Activated CD4-positive, alpha-beta T cell treated with anti-CD3 and anti-CD28 coated beads, Interleukin-2, amount 10 ng/mL, durations not matched to agents 24 days and 14 days (primary cell): ENCODE measurements around the gene GLCE. TPM values are rescaled to one million over a fixed set of nuclear protein-coding genes. Genes with fewer than 3 reads are reported as not detected.
"Not testable (repeated sequence)": the region's sequence is repeated elsewhere in the genome, so short reads cannot be mapped to it uniquely, and the experiment has no call there.

Experiments used
- DNase-seq: peaks from one replicate; pipeline ENCODE4 v3.0.0; 2022
- H3K27ac Mint-ChIP-seq: one replicate; pipeline ENCODE4 v1.8.0; 2022; ENCODE audit warnings: mild to moderate bottlenecking, mixed read lengths
- H3K27me3 Mint-ChIP-seq: one replicate; pipeline ENCODE4 v1.8.0; 2022; ENCODE audit warnings: mixed read lengths
- H3K36me3 Mint-ChIP-seq: one replicate; pipeline ENCODE4 v1.8.0; 2022; ENCODE audit warnings: low read depth, mild to moderate bottlenecking, mixed read lengths
- H3K4me1 Mint-ChIP-seq: one replicate; pipeline ENCODE4 v1.8.0; 2021; ENCODE audit warnings: mixed read lengths
- H3K4me3 Mint-ChIP-seq: one replicate; pipeline ENCODE4 v1.8.0; 2022; ENCODE audit warnings: mild to moderate bottlenecking, moderate library complexity, mixed read lengths
- H3K9me3 Mint-ChIP-seq: one replicate; pipeline ENCODE4 v1.8.0; 2021; ENCODE audit warnings: mixed read lengths
- intact Hi-C: fragments of 100-400 bp; cut with micrococcal nuclease; formaldehyde crosslinking; loops from one replicate; pipeline ENCODE4 v1.15.1; 2023
- total RNA-seq: library from RNA; stranded (reverse); gene quantifications from 2 replicates; pipeline ENCODE4 v1.2.3, GENCODE V29; 2022

The GLCE gene
- total RNA-seq, 1 donor from 2014 or later: 2.5 TPM

DNA sequence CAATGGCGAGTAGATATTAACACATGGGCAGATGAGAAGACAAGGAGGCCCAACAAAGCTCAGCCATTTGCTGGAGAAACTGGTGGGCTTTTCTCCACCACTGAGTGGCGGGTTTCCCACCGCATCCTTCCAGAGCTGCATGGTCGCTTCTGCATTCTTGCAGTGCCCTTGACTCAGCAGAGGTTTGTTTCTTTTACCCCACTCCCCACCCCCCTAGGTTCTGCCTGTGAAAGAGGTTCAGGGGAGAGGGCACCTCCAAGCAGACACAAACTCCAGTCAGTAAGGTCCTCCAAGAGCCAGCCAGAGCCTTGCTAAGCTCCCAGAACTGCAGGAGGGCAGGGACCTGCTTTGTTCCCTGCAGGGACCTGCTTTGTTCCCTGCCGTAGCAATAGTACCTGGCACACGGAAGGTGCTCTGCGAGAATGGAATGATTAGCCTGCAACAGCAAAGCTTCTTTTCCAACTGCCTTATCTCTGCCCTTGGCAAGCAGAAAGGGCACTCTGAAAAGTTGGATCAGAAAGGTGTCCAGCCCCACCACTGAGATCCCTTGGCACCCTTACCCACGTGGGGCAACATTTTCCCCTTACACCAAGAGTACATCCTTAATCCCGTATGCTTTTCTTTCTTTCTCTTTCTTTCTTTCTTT, 139.6 kb downstream of the GLCE start:
- Mint-ChIP-seq H3K27me3 (peaks cover 44% of the 10 kb centered on the region), H3K36me3 (no peaks in the 10 kb centered on the region), H3K4me3 (no peak overlapping the region), H3K4me1 (peaks cover 1% of the 10 kb centered on the region), H3K27ac (no peak overlapping the region), H3K9me3 (no peaks in the 10 kb centered on the region)
- DNase-seq: no peak
- intact Hi-C loops: no loop called here

GRCh38 chr15:69301101-69301500, 140.7 kb downstream of the GLCE start:
- DNase-seq, H3K27ac Mint-ChIP-seq, H3K36me3 Mint-ChIP-seq, H3K4me3 Mint-ChIP-seq, intact Hi-C loops, H3K9me3 Mint-ChIP-seq, H3K4me1 Mint-ChIP-seq: not testable (repeated sequence)
- H3K27me3 Mint-ChIP-seq: peaks cover 43% of the 10 kb centered on the region

- DNase-seq, H3K9me3 Mint-ChIP-seq, H3K27ac Mint-ChIP-seq, intact Hi-C loops, H3K4me3 Mint-ChIP-seq, H3K36me3 Mint-ChIP-seq, H3K4me1 Mint-ChIP-seq: not testable (repeated sequence)
- peaks cover 35% of the 10 kb centered on the region for H3K27me3 Mint-ChIP-seq
Measured at GRCh38 chr15:69302087-69302486, 141.7 kb downstream of the GLCE start.

- Mint-ChIP-seq H3K4me1 (peaks cover 1% of the 10 kb centered on the region), H3K36me3 (no peaks in the 10 kb centered on the region), H3K9me3 (no peaks in the 10 kb centered on the region), H3K27me3 (peaks cover 28% of the 10 kb centered on the region), H3K27ac (no peak overlapping the region), H3K4me3 (no peak overlapping the region)
- no peak for DNase-seq
- intact Hi-C loops: no loop called here
Measured at GRCh38 chr15:69302929-69303328, 142.5 kb downstream of the GLCE start.

DNA sequence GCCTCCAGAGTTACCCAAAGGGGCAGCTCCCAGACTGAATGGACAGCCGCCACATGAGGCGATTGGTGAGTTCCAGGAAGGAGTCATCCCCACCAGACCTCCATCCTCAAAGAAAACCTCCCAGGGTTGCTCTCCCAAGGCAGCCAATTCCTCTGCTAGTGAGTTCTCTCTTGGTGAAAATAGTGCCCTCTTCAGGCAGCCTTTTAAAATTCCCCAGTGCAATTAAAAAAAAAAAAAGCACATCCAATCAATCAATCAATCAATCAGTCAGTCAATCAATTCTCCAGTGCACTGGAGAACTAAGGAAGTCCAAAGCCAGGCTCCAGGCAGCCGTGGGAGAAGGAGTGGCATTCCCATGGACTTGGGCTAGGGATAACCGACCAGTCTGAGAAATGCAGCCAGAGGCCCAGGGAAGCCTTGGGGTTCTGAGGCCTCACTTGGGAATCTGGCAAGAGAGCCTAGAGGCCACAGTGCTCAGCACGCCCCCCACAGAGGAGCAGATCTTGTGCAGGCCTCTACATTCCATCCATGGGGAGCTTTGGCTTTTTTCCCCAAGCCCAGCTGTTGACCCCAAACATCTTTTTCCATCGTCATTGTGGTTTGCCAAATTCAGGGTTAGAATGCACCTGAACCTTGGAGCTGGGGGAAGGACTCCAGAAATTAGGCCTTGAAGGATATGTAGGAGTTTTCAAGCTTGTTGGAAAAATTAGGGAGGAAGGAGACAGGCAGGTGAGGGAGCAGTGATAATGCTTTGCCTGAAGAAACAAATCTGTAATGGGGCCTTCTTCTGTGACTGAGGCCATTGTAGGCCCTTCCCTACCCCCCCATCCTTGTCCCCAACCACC, 143.1 kb downstream of the GLCE start:
- H3K4me1 Mint-ChIP-seq: peaks cover 1% of the 10 kb centered on the region
- peaks cover 25% of the 10 kb centered on the region for H3K27me3 Mint-ChIP-seq
- no peak overlapping the region for H3K4me3 Mint-ChIP-seq
- no peak for DNase-seq
- H3K27ac Mint-ChIP-seq: no peak overlapping the region
- intact Hi-C loops: no loop called here
- no peaks in the 10 kb centered on the region for H3K36me3 Mint-ChIP-seq
- no peaks in the 10 kb centered on the region for H3K9me3 Mint-ChIP-seq

GRCh38 chr15:69304182-69304545, 143.7 kb downstream of the GLCE start:
- intact Hi-C loops: no loop called here

DNA sequence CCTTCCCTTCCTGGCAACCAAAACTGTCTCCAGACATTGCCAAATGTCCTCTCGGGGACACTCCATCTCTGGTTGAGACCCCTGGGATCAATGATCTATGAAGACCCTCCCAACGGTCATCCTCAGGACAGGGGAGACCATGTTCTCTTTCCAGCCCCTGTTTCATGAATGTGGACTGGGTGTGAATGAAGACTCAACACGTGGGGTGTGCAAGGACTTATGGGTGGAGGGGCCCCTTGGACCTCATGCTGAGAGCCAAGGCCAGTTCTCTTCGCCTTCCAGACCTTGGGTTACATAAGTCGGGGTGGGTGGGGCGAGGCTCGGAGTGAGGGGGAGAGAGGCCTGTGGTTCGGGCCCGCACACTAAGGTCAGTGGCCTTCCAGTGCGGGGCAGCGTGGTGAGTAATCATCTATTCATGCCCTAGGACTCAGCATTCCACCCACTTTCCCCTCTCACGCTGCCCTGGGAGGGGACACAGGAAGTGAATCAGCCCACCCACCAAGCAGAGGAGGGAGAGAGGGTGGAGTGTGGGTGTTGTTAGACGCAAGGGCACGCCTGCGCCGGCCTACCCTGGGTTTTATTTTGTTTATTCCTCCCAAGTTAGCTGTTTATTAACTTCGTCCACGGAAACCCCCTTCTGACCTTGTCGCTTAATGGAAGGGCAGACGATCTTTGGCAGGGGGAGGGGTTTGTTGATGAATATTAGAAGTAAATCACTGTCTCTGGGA, 144.9 kb downstream of the GLCE start:
- H3K4me1 Mint-ChIP-seq: peaks cover 1% of the 10 kb centered on the region
- peaks cover 21% of the 10 kb centered on the region for H3K27me3 Mint-ChIP-seq
- H3K36me3 Mint-ChIP-seq: no peaks in the 10 kb centered on the region
- no peak overlapping the region for H3K27ac Mint-ChIP-seq
- intact Hi-C loops: no loop called here
- DNase-seq: no peak
- no peak overlapping the region for H3K4me3 Mint-ChIP-seq
- H3K9me3 Mint-ChIP-seq: no peaks in the 10 kb centered on the region

More at GRCh38 chr15:69304182-69304545, 143.7 kb downstream of the GLCE start:
- no peak for DNase-seq
- Mint-ChIP-seq H3K27me3 (peaks cover 28% of the 10 kb centered on the region), H3K27ac (no peak overlapping the region), H3K36me3 (no peaks in the 10 kb centered on the region), H3K9me3 (no peaks in the 10 kb centered on the region), H3K4me3 (no peak overlapping the region), H3K4me1 (peaks cover 1% of the 10 kb centered on the region)

GRCh38 chr15:69305933-69306568, 145.6 kb downstream of the GLCE start:
- H3K9me3 Mint-ChIP-seq: no peaks in the 10 kb centered on the region
- H3K27ac Mint-ChIP-seq: no peak overlapping the region
- intact Hi-C loops: no loop called here
- peaks cover 16% of the 10 kb centered on the region for H3K27me3 Mint-ChIP-seq
- no peak for DNase-seq
- H3K4me3 Mint-ChIP-seq: no peak overlapping the region
- peaks cover 1% of the 10 kb centered on the region for H3K4me1 Mint-ChIP-seq
- no peaks in the 10 kb centered on the region for H3K36me3 Mint-ChIP-seq

DNA sequence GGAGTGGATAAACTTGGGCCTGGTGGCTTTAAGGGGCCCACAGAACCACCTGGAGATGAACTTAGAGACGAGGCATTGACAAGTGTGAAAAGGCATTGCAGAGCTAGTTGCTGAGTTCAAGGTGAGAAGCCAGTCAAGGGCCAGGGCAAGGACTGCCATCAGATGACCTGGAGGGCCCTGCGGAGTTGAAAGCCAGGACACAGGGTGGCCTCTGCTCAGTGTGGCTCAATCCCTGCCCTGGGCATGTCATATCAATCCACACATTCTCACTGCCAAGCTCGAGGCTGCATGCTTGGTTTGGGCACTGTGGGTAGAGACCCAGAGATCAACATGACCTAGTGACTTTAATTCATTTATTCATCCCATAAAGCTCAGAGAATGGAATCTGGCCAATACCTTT, 147.5 kb downstream of the GLCE start:
- no peaks in the 10 kb centered on the region for H3K9me3 Mint-ChIP-seq
- H3K4me1 Mint-ChIP-seq: peaks cover 1% of the 10 kb centered on the region
- intact Hi-C loops: no loop called here
- no peaks in the 10 kb centered on the region for H3K36me3 Mint-ChIP-seq
- peaks cover 13% of the 10 kb centered on the region for H3K27me3 Mint-ChIP-seq
- H3K4me3 Mint-ChIP-seq: no peak overlapping the region
- no peak overlapping the region for H3K27ac Mint-ChIP-seq
- DNase-seq: no peak

GRCh38 chr15:69308949-69309348, 148.5 kb downstream of the GLCE start:
- H3K36me3 Mint-ChIP-seq: no peaks in the 10 kb centered on the region
- H3K27me3 Mint-ChIP-seq: peaks cover 13% of the 10 kb centered on the region
- H3K4me1 Mint-ChIP-seq: peaks cover 1% of the 10 kb centered on the region
- no peak overlapping the region for H3K4me3 Mint-ChIP-seq
- intact Hi-C loops: no loop called here
- H3K9me3 Mint-ChIP-seq: no peaks in the 10 kb centered on the region
- no peak overlapping the region for H3K27ac Mint-ChIP-seq
- no peak for DNase-seq

GRCh38 chr15:69311319-69311721, 150.9 kb downstream of the GLCE start:
- H3K27ac Mint-ChIP-seq: no peak overlapping the region
- H3K27me3 Mint-ChIP-seq: peaks cover 13% of the 10 kb centered on the region
- H3K4me1 Mint-ChIP-seq: no peaks in the 10 kb centered on the region
- H3K36me3 Mint-ChIP-seq: no peaks in the 10 kb centered on the region
- no peaks in the 10 kb centered on the region for H3K9me3 Mint-ChIP-seq
- H3K4me3 Mint-ChIP-seq: no peak overlapping the region
- intact Hi-C loops: no loop called here
- no peak for DNase-seq

DNA sequence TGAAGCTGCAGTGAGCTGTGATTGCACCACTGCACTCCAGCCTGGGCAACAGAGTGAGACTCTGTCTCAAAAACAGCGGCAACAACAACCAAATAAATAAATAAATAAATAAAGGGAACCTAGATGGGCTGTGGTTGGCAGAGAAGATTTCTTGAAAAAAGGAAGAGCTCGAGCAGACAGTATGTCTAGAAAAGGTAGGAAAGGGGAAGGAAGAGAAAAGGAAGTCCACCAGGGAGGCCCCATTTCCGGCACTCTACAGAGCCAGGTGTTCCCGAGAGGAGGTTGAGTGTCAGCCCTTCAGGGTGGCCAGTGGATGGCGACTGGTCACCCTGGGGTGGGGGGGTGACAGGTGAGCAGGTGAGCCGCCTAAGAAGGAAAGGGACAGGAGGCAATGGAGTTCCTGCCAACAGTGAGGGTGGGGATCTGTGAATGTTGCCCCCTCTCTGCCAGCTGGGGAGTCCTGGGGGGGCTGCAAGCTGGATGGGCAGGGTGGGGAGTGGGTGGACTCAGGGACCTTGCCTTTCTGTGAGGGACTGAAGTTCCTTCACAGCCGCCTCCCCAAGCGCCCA, 153.1 kb downstream of the GLCE start:
- H3K27ac Mint-ChIP-seq: no peak overlapping the region

GRCh38 chr15:69314131-69314530, 153.7 kb downstream of the GLCE start:
- Mint-ChIP-seq H3K4me1 (no peaks in the 10 kb centered on the region), H3K9me3 (no peaks in the 10 kb centered on the region), H3K27me3 (peaks cover 7% of the 10 kb centered on the region), H3K36me3 (no peaks in the 10 kb centered on the region), H3K27ac (no peak overlapping the region), H3K4me3 (no peak overlapping the region)
- no peak for DNase-seq
- intact Hi-C loops: no loop called here

More for the DNA sequence above, 153.1 kb downstream of the GLCE start:
- peaks cover 12% of the 10 kb centered on the region for H3K27me3 Mint-ChIP-seq
- no peak overlapping the region for H3K4me3 Mint-ChIP-seq
- intact Hi-C loops: no loop called here
- DNase-seq: no peak
- no peaks in the 10 kb centered on the region for H3K4me1 Mint-ChIP-seq
- no peaks in the 10 kb centered on the region for H3K9me3 Mint-ChIP-seq
- no peaks in the 10 kb centered on the region for H3K36me3 Mint-ChIP-seq
